Measurements from ENCODE around the gene MRGPRF.

Gene MRGPRF

DNA sequence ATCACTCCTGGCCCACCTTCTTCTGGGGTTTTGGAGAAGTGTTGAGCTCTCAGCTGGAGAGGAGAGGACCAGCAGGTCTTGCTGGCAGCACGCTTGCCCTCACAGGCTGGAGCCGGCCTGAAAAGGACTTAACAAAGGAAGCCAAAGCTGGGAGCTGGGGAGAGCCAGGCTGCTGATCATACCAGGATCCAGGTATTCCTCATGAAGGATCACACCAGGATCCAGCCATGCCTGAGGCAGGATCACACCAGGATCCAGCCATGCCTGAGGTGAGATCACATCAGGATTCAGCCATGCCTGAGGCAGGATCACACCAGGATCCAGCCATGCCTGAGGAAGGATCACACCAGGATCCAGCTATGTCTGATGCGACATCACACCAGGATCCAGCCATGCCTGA is 49.3 kb downstream of the MRGPRF start:
- no peak for DNase-seq (ENCODE audit: low read depth)

DNA sequence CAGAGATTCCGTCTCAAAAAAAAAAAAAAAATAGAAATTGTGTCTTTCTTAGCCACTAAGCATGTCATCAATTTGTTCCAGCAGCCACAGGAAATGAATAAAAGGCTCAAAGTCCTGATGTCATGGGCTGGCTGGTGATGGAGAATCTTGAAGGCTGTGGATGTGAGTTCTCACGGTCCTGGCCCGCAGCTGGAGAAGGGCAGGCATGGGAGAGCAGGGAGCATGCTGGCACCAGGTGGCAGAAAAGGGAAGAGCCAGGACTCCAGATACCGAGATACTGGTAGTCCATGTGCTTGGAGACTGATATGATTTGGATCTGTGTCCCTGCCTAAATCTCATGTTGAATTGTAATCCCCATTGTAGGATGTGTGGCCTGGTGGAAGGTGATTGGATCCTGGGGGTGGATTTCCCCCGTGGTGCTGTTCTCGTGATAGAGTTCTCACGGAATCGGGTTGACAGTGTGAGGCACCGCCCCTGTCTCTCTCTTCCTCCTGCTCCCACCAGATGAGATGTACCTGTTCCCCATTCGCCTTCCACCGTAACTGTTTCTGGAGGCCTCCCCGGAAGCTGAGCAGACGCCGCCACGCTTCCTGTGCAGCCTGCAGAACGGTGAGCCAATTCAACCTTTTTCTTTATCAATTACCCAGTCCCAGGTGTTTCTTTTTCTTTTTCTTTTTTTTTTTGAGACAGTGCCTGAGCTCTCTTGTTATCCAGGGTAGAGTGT is 50.4 kb downstream of the MRGPRF start:
- peak; percentile 20 for DNase-seq (ENCODE audit: low read depth)

DNA sequence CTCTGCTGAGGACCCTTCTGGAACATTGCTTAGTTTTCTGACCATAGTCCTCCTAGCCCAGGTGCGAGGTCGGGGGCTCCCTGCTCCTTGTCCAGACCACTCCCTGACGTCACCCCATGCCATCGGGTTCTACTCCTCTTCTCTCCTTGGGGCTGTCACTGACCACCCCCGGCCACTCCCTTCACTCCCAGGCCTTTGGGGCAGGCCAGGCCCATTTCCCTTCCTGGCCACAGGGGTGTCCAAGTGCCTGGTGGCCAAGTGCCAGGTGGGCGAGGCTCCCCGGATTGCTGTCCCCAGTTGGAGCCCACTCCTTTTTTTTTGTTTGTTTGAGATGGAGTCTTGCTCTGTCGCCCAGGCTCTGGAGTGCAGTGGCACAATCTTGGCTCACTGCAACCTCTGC is 51.8 kb downstream of the MRGPRF start:
- no peak for DNase-seq (ENCODE audit: low read depth)

DNA sequence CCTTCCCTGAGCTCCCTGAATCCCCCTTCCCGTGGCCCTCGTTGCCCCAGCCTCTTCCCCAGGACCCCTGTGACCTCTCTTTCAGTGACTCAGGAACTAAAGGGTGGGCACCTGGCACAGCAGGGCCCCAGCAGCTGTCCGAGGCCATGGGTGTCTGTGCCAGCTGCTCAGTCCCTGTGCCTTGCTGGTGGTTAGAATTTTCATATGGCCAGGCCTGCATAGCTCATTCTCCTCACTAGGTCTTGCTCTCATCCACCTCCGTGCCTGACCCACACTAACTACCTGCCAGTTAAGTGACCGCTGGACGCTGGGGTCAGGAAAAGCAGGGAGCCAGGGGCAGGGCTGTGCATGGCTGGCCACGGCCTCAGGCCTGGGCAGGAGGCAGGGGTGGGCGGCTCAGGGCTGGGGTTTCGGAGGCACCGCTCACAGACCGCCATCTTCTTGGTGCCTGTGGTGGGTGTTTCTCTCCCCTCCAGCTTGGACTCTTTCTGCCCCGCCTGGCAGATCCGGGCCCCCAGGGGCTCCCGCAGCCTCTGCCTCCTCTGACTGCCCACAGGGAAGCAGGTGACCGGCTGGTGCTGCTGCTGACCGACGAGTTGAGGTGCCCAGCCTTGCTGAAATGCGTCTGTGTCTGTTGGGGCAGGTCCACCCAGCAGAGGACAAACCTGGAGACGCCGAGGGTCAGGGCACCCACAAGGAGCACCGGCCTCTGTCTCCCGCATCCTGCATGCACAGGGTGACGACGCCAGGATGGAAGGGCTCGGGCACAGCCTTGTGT is 52.6 kb downstream of the MRGPRF start:
- no peak for DNase-seq (ENCODE audit: low read depth)

DNA sequence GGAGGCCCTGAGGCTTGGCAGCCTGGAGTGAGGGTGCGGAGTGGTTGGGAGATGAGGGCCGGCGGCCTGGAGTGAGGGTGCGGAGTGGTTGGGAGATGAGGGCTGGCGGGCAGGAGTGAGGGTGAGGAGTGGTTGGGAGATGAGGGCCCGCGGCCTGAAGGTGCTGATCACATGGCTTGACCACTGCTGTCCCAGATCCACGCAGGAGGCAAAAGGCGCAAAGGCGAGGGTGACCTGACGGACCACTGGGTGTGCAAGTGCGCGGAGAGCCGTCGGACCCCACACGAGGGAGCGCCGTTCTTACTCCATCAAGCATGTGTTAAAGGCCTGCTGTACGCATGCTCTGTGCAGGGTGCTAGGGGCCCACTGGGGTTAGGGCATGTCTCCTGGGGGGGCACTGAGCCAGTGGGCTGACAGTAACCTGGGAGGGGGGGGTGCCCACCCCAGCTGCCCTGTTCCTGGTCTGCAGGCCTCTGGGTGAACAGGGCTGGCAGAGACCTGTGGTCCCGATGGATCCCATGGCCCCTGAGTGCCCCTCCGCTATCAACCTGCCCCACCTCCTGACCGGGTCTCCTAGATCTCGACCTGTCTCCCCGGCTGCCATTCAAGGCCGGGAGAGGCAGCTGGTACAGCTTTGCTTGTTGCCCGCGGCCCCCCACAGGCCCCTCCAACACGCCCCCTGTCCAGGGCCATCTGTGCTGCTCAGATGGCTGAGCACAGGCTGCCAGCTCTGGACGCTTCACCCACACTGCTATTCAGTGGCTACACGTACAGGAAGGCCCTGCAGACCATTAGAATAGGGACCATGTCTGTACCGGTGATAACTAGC is 53.4 kb downstream of the MRGPRF start:
- no peak for DNase-seq (ENCODE audit: low read depth)

DNA sequence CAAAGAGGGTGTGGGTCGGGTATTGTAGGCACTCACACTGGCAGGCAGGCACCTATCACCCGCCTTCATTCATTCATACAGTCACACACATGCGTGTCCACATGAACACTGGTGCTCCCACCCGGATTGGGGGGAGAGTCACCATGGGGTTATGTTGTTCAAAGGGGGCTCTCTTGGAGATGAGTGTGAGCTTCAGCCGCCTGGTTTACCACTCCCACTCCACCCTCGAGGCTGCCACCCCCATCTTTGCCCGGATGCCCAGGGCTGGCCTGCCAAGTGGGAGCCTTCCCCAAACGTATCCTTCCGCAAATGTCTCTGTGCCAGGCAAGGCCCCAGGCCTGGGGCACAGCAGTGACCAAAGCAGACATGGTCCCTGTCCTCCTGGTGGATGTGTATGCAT is 54.8 kb downstream of the MRGPRF start:
- DNase-seq (ENCODE audit: low read depth): no peak

DNA sequence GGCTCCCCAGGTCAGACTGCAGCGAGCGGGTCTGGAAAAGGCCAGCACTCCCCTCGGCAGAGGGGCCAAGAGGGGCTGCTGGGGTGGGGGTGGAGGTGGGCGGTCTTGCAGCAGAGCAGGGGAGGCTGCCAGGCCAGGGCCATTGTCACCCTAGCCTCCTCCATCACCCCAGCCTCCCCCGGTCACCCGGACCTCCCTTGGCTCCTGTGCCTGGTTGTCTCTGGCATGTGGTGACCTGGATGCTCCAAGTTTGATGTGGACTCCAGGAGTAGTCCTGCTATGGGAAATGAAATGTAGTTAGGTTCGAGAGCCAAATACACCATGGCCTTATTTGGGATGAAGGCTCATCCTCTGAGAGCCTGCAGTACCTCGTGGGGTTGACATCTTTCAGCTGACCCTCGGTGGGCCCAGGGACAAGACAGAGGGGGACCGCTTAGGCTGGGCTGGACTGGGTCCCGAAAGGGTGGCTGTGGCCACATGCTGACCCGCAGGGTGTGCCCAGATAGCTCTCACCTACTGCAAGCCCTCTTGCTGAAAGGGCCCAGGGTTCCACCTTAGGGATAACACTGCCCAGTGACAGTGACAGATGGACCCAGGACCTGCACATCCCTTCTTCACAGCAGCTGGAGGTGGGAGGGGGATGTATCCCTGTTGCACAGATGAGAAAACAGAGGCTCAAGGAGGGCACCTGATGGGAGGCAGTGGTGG is 56.3 kb downstream of the MRGPRF start:
- DNase-seq (ENCODE audit: low read depth): no peak

DNA sequence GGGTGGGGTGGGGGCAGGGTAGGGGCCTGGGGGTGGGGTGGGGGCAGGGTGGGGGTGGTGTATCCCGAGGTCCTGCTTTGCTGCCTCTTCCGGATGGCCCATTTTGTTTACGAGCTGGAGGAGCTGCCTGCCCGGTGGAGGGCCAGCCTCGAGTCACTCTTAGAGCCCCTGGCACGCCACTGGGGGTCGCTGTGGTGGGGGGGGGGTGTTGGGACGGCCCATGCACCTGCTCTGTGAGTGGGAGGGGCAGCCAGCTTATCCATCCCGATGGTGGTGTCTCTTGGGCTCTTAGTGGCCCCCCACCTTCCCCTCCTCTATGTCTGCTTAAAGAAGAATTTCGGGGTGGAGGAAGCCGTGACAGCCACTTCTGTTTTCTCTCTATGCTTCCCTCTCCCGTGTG is 56.9 kb downstream of the MRGPRF start:
- no peak for DNase-seq (ENCODE audit: low read depth)

DNA sequence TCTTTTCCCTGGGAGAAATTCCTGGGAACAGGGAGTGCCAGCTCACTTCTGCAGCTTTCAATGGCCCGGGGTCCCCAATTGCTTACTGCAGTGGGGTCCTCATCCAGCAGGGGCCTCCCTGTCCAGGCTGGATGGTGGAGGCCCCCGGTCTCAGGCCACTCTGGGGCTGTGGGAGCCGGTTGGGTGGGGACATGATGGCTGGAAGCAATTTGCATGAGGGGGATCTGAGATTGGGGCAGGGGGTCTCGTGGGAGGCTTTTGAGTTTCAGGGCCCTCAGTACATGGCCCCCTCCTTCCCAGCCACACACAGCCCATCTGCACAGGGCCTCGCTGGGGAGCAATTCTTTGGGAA is 57.5 kb downstream of the MRGPRF start:
- no peak for DNase-seq (ENCODE audit: low read depth)

DNA sequence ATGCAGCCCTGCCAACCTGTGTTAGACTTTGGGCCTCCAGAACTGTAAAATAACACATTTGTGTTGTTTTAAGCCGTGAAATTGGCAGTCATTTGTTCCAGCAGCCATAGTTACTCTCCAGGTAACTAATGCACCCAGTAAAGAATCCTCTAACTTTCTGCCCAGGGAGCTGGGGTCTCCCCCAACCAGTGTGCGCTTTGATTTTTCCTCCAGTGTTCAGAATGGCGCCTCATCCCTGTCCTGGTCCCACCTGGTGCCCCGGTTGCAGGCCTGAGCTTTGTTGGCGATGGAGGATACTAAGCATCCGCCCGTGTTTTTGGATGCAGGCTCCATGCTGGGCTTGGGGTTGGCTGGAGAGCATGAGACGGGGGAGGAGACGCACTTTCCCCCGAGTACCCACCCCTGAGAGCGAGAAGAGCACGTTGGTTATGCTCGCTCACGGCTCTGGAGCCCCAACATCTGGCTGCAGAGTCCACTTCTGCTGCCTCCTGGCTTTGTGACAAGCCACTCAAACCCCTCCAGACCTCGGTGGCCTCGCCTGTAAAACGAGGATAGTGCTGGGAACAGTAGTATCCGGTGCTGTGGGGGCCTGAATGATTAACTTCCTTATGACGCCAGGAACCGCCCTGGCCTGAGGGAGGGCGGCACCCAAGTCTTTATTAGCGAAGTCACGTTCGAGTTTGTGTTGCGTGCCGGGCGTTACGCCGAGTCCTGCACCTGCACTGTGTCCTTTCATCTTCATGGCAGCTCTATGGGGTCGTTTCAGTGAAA is 58.0 kb downstream of the MRGPRF start:
- DNase-seq (ENCODE audit: low read depth): no peak
